ENCODE results near the gene KCNA5.

DNA sequence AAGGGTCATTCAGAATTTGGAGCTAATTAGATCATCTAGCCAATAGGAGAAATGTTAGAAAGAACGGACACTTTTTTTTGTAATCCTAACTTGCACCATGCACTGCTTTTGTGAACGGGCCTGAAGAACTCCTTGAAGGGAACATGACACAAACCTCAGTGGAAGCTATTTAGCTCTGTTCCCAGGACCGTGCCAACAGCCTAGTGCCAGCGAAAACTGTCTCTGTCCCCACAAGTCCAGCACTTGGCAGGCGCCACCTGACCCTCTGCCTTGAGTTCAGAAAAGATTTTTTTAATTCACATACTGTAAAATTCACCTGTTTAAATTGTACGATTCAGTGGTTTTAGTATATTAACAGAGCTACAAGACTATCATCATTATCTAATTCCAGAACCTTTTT, 31.3 kb upstream of the KCNA5 start:
- TF ChIP-seq, protein P1, sequence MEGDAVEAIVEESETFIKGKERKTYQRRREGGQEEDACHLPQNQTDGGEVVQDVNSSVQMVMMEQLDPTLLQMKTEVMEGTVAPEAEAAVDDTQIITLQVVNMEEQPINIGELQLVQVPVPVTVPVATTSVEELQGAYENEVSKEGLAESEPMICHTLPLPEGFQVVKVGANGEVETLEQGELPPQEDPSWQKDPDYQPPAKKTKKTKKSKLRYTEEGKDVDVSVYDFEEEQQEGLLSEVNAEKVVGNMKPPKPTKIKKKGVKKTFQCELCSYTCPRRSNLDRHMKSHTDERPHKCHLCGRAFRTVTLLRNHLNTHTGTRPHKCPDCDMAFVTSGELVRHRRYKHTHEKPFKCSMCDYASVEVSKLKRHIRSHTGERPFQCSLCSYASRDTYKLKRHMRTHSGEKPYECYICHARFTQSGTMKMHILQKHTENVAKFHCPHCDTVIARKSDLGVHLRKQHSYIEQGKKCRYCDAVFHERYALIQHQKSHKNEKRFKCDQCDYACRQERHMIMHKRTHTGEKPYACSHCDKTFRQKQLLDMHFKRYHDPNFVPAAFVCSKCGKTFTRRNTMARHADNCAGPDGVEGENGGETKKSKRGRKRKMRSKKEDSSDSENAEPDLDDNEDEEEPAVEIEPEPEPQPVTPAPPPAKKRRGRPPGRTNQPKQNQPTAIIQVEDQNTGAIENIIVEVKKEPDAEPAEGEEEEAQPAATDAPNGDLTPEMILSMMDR (optimal IDR thresholded peaks at IDR 0.05 in 1 of 3, IDR thresholded peaks at IDR 0.05 in 1 of 3, conservative IDR thresholded peaks at IDR 0.05 in 1 of 3; ENCODE audit: extremely low read depth in 1 of 3, insufficient read depth in 2 of 3, low read length in 3 of 3), result no peak
- TF ChIP-seq EZH2 (IDR thresholded peaks at IDR 0.05; ENCODE audit: low read length), result no peak

Data from keratinocyte (primary cell).